ENCODE results near the gene GPR89A.
"Not testable (repeated sequence)": the region's sequence is repeated elsewhere in the genome, so short reads cannot be mapped to it uniquely, and the experiment has no call there.

GPR89A gene

DNA sequence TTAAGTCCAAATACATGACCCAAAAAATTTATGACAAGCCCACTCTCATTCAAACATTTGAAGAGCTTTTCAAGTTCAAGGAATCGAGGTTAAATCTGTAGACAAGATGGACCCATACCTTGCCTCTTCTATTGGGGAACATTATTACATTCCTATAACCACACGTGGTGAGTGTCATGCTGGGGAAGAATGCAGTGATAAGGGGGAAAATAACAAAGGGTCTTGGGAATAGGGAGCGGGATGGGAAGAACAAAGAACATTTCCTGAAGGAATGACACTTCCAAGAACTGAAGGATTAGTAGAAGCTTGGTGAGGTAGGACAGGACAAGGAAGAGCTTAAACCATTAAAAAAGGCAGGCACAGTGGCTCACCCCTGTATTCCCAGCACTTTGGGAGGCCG is 80.5 kb downstream of the GPR89A start:
- DNase-seq = no peak

DNA sequence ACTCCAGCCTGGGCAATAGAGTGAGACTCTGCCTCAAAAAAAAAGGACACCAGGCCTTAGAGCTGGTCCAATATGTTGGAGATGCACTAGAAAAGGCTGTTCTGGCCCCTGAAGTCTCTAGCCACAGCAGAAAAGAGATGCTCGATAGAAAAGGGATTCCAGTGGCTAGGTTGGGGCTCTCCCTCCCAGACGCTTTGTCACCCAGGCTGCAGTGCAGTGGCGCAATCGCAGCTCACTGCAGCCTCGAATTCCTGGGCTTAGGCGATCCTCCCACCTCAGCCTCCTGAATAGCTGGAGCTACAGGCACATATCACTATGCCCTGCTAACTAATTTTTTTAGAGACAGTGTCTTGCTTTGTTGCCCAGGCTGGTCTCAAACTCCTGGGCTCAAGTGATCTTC is 81.1 kb downstream of the GPR89A start:
- DNase-seq = no peak

DNA sequence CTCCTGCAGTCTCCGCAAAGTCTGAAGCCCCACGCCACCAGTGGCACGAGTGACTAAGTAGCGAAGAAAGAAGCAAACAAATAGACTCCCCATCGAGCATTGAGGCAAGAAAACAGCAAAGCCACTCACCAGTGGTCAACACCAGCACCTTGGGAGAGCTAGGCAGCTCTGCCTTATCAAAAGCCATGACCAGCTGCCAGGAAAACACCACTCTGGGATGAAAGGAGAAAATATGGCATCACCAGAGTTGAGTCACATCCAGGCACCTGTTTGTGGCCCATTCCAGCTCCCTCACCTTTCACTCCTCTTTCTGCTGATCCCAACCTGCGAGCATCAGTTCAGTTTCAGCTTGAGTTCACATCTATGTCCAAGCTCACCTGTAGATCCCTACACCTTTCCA is 82.1 kb downstream of the GPR89A start:
- DNase-seq = no peak

DNA sequence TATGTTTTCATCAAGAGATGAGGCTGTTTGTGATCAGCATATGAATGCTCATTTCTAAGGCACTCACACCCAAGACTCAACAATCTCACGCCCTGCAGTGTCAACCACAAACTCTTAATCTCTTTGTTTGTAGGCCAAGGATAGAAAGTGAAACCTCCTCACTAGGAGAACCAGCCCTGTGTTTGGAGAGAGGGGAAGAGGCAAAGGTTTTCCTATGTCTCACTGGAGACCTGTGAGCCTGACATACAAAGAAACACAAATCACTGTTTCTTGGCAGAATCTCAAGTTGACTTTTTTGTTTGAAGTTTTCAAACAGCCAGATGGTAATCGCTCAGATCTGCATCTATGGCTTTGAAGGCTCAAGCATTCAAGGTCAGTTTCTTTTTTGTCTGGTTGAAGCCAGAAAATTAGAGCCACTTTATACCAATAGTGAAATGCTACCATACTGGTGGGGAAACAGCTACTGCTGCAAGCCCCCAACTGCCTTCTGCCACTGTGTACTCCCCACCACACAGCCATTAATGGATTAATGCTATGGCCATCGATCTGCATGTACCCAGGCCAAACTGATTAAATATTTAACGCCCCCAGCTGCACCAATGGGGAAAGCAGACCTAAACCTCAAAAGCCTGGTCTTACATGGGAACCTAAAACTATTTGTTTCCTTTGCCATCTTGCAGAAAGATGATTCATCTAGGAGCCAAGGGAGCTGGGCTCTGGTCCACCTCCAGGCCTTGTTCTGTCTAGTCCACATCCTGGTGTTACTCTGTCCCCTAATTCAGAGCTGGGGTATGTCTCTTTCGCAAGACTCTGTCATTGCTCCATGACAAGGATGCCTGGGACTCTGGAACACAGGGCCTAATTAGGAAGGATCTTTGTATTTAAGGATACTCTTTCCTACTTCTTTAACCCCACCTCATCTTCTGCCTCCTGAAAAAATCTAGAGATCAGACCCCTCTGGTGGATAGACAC is 83.1 kb downstream of the GPR89A start:
- peak; percentile 85 for DNase-seq

DNA sequence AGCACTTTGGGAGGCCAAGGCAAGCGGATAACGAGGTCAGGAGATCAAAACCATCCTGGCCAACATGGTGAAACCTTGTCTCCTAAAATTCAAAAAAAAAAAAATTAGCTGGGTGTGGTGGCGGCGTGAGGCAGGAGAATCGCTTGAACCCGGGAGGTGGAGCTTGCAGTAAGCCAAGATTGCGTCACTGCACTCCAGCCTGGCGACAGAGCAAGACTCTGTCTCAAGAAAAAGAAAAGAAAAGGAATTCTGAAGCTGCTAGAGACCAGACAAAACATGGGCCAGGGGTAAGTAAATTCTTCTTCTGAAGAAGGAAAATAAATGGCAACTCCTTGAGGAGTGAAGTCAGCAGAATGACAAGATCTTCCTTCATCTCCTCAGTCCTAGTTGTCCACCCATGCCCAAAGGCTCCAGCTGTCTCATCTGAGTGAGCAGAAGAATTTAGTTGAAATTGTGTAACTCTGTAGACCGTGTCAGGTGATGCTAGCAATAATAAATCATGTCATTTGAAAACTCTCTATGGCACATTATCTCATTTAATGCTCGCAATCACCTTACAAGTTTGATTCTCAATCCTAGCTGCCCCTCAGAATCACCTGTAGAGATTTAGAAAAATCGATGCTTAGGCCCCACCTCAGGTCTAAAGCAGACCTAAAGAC is 85.1 kb downstream of the GPR89A start:
- DNase-seq = no peak

DNA sequence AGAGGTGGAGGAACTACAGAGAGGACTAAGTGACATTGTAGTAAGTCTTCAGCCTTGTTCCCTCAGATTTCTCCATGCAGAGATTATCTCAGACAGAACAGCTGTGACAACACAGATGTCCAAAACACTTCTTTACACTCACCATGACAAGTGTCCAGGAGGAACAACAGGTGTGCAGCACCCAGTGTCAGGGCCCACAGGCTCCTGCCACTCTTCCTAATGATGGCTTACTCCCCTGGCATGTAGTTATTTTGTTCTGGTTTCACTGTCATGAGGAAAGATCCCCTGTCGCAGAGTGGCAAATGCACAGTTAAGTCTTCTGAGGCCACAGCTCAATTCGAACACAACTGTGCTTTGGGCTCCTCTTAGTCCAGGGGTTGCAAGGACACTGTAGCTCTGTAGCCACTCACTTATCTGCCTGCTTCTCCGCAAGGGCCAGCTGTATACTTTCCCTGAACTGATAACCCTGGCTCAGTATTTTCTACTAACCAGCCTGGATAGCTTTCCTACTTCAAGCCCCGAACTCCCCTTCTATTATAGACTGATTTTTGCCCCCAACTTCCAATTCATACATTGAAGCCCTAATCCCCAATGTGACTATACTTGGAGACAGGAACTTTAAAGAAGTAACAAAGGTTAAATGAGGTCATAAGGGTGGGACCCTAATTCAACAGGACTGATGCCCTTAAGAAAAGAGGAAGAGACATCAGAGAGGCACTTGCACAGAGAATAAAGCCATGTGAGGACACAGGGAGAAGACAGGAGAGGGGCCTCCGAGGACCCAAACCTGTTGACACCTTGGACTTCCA is 88.2 kb downstream of the GPR89A start:
- DNase-seq = no peak

DNA sequence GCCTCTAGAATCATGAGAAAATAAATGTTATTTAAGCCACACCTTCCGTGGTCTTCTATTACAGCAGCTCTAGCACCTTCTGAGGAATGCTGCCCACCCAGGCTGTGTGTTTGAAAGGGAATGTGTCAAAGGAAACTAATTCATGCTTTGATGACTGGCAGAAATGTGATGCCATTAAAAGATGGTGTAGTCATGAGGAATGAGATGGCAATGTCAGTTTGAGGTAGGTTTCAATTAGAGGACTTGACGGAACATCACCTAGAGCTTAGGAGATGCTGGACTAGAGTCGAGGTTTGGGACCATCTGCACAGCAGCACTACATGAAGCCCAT is 88.8 kb downstream of the GPR89A start:
- DNase-seq = no peak

DNA sequence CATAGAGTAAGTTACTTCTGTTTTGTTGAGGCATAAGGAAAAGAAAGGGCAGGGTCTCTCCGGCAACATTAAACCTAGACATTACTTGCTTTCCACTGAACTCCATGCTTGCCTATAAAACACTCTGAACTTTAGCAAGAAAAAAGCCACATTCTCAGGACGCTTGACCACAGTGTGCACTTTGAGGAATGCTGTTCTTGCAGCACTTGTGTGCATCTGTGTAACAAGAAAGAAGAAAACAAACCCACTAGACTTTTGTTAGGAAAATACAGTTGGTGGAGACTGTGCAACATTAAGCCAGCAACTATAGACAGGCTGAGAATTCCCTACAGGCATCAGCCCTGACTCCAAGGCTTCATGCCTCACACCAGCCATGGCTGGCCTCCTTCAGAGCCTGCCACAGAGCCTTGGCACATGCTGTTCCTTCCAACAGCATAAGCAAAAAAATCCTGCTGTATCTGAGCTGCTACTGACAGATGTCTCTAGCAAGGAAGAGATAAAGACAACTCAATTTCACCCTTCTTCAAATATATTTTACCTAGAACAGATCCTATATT is 93.6 kb downstream of the GPR89A start:
- no peak for DNase-seq

DNA sequence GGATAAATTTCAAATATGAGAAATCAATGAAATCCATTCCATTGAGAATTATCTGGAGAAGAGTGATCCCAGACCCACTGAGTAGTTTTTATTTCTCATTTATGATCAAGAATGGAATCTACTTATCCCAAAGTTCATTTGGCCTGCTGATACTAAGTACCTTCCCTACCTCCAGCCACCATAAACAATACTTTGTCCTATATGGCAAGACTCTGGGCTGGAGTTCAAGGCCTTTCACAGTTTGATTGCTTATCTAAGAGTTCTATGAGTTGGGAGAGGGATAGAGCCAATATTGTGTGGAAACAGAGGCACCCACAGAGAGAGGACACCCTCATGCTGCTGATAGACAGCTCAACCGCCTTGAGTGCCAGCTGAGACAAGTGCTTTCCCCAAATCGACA is 94.3 kb downstream of the GPR89A start:
- DNase-seq = no peak

DNA sequence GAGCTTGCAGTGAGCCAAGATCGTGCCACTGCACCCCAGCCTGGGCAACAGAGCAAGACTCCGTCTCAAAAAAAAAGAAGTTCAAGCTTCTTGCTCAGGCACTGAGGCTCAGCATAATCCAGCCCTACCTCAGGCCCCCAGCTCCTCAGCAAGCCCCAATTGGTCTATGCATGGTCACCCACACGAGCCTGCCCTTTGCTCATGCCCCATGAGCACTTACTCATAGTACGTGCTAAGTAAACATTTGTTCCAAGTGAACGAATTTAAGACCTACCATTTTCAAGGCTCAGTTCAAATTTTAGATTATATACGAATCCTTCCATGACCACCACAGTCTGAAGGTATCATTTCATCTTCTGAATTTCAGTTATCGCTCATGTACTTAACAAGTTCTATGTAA is 95.0 kb downstream of the GPR89A start:
- no peak for DNase-seq

DNA sequence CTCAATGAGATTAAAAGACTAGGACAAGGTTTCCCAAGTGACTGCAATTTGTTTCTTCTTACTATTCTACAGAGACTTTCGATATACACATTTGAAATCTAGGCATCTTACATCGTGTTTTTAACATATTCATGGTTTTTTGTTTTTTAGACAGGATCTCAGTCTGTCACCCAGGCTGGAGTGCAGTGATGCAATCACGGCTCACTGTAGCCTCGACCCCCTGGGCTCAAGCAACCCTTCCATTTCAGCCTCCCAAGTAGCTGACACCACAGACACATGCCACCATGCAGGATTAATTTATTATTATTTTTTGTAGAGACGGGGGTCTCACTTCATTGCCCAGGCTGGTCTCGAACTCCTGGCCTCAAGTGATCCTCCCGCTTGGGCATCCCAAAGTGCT is 97.8 kb downstream of the GPR89A start:
- no peak for DNase-seq

DNA sequence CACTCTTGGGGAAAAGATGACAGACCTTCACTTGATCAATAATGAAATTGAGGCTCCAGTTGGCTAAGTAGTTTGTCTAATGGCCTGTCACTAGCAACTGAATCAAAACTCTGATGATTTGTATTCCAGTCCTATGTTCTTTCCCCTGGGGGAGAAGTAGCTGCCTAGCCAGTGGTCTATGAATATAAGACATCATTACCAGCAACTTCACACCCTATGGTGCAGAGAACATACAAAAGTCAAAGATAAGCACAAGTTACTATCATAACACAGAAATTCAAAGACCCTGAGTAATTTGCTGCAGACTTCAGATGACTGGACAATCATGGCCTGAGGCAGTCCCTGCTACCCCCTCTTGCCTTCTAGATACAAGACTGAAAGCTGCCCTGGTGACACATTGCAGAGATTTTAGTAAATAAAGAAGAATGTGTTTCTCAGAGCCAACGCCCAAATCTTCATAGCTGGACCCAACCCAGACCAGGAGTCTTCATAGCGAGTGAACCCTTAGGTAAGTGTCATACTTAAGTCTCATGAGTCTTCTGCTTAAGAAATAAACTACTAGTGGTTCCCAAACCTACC is 98.4 kb downstream of the GPR89A start:
- DNase-seq = peak; percentile 61

DNA sequence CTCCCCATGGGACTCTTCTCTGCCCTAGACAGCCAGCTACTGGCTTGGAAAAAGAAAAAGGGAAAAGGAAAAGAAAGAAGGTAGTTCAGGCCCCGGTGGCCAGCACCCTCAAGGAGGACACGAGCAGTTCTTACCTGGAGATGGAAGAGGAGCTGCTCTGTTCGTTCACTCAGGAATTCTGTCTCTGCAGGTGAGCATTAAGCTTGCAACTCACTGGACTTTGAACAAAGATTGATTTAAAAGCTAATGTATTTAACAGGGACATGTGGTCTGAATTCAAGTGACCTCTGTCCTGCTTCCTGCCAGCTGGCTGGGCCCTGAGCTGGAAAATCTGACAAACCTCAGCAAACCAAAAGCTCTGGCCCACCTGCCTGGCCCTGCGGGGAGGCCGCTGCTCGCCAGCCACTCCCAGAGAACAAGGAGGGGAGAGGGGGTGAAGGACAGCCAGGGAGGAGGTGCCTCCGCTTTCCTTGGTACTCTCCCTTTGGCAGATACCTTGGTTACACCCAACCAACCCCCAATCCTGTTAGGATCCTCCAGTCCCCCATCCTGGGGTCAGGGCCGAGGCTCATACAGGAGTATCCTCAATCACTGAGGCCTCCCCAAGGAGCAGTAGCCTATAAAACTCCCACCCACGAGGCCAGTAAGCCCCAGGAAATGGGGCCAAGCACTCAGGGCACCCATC is 99.5 kb downstream of the GPR89A start, which contains the start of gene PDZK1:
Gene PDZK1, minus strand, starts transcription at position 186 of the 685 bp plus-strand sequence. CDS start 19,347 bp downstream, outside the sequence.
- DNase-seq = no peak

DNA sequence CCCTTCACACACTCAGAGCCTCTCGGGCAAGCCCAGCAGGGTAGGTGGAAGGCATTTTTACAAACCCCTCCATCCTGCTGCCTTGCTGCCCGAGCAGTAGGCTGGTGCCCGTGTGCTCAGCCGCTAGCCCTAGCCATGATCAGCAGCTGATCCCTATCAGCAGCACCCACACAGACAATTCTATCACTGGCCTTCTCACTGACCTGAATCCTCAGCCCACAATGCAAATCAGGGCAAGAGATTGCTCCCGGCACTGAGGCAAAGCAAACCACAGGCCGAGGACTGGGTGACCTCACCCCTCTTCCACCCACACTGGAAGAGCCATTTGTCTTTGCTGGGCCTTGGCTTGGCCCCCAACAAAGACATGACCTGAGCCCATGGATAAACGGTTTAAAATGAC is 100.3 kb downstream of the GPR89A start:
- no peak for DNase-seq

DNA sequence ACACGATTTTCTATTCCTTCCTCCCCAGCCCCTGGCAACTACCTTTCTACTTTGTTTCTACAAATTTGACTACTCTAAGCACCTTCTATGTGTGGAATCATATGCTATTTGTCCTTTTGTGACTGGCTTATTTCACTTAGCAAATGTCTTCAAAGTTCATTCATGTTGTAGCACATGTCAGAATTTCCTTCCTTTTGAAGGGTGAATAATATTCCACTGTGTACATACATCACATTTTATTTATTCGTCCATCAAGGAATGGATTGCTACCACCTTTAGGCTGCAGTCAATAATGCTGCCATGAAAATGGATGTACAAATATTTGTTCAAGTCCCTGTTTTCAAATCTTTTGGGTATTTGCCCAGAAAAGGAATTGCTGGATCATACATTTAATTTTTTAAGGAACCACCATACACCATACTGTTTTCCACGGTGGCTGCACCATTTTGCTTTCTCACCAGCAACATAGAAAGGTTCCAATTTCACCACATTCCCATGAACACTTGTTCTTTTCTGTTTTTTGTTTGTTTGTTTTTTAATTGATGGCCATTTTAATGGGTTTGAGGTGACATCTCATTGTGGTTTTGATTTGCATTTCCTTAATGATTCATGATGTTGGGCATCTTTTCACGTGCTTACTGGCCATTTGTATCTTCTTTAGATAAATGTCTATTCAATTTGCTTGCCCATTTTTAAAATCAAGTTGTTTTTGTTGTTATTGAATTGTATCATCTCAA is 102.7 kb downstream of the GPR89A start:
- DNase-seq = no peak

DNA sequence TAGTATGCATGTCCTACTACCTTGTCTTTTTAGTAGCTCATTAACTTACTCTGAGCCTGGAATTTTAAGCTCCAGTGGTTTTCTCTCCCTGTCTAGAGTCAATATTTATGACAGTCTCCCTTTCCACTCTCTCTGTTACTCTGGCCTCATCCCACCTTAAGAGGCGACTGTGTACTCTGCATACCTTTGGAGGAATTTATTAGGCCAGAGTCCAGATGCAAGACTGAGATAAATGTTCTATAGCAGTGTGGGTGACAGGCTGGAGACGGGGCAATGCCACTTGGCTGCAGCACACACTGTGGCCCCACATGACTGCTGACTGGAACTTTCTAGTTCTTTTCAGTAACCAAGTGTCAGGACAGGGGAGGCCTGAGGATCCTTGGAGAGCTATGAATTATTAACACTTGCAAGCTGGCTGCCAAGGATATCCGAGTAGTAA is 103.4 kb downstream of the GPR89A start:
- no peak for DNase-seq

DNA sequence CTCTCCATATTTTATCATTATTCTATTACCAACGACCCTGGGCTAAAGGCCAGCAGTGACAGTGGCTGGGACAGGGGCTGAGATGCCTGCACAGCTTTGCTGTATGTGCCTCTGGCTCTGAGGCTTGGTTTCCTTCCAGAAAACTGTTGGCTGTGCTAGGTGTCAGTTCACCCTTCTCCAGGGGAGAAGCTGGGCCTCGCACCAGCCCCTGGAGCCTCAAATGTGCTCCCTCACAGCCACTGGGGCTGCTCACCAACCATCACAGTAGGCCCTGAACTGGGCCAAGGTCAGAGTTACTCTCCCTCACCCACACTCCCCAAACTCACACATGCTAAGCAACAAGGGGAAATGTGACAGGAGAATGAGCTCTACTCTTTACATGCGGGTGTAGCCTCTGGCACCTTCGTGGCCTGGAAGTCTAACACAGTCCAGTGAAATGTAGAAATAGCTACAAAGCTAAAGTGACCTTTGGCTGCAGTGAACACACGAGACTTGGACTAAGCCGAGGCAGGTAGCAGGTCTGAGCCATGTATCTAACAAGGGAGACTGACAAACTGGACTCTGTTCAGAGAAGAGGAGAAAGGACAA is 106.8 kb downstream of the GPR89A start:
- no peak for DNase-seq

DNA sequence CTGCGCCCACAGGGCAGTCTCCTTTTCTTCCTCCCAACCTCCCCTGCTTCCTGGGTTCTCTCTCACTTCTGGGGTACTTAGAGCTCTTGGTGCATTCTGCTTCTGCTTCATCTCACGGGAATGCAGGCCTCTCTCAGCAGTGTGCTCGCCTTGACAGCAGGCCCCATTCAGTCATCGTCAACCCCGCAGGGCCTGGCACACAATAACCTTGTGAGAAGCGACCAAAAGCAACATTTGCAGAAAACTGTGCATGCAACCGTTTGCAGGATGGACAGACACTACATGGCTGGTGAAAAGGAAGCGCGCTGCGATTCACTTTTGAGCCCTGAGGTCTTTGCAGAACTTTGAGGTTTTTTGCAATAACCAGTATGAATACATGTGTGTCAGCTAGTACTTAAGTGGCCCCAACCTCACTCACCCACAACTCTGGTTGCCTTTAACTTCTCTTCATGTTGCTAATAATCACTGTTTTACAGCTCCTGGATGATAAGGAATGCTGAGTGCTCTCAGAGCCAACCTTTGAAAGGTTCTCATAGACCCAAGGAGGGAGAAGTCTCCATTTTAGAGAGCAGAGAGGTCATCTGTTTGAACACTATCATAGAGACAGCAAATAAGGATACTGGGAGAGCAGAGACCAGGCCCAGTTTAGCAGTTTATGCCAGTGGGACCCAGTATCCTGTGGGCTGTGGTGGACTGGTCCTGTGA is 109.0 kb downstream of the GPR89A start:
- no peak for DNase-seq

DNA sequence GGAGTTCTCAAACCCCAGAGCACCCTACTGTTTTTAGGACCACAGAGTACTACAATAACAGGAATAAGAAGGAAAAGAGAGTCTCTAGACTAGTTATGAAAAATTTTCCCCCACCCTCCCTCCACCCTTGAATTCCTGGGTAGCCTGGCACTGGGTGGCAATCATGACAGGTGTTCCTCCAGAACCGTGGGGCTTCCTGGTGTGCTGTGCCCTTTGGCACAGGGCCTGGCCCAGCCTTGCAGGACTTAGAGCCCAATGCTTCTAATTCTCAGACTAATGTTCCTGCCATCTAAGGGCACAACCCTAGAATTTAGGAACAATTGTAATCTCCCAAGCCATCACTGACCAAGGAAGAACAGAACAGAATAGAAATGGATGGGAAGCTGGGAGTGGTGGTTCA is 110.0 kb downstream of the GPR89A start:
- DNase-seq = no peak

DNA sequence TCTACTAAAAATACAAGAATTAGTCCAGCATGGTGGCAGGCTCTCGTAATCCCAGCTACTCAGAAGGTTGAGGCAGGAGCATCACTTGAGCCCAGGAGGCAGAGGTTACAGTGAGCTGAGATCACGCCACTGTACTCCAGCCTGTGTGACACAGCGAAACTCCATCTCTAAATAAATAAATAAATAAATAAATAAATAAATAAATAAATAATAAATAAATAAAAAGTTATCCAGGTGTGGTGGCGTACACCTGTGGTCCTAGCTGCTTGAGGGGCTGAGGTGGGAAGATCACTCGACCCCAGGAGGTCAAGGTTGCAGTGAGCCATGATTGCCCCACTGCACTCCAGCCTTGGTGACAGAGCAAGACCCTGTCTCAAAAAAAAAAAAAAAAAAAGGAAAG is 110.7 kb downstream of the GPR89A start:
- not testable (repeated sequence) for DNase-seq
